SIG-M5 treated with dmso at 0.1 percent for 504 hours (cell line): ENCODE measurements around the gene PHB1.

Experiments used
- DNase-seq: peaks from one replicate; lab custom pipeline; 2025; ENCODE audit not compliant: unreplicated experiment; lab: John Stamatoyannopoulos, UW

Gene PHB1

GRCh38 chr17:49357516-49357915, 57.2 kb downstream of the PHB1 start:
- no peak for DNase-seq

DNA sequence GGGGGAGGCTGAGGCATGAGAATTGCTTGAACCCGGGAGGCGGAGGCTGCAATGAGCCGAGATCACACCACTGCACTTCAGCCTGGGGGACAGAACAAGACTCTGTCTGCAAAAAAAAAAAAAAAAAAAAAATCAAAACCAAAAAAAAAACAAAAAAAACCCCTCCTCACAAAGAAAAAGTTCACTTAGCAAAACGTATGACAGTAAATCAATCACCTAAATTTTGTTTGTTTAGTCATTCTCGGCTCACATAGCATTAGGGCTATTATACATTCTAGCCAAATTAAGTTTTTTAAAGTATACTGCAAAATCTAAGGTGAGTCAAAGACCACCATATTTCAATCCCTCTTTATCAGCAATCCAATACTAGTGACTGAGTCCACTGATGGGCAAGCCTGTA, 58.4 kb downstream of the PHB1 start:
- no peak for DNase-seq
